GM19099 (cell line): Measurements from ENCODE around the gene DRG2.
A peak's percentile ranks its signal among the peaks of the same experiment; 100 is the strongest.

Experiments
- POLR2A ChIP-seq: IDR thresholded peaks from 3 replicates; pipeline ENCODE4 v1.6.1; 2011; ENCODE audit warnings: low read depth; ENCODE audit not compliant: insufficient read length; ENCODE audit errors: extremely low read depth

The DRG2 gene

GRCh38 chr17:18087610-18088491, at the start of gene DRG2:
Gene DRG2 (plus strand): TSS chr17:18087948. CDS start chr17:18088024, 76 bp downstream.
- peak; percentile 89 for TF ChIP-seq POLR2A

- no peak for TF ChIP-seq POLR2A
These were observed 49.4 kb upstream of the DRG2 start for GRCh38 chr17:18038149-18038850.

GRCh38 chr17:18038861-18039534, 48.8 kb upstream of the DRG2 start, which contains the start of the genes ATPAF2 and GID4:
Gene ATPAF2 (minus strand): TSS chr17:18039168. CDS start chr17:18039013, 155 bp downstream.
Gene GID4 (plus strand): TSS chr17:18039408. CDS start chr17:18039465, 57 bp downstream.
- peak; percentile 77 for TF ChIP-seq POLR2A

GRCh38 chr17:18039535-18040260, 48.0 kb upstream of the DRG2 start:
- TF ChIP-seq POLR2A = no peak

- no peak for TF ChIP-seq POLR2A
These were observed 47.4 kb upstream of the DRG2 start for GRCh38 chr17:18040261-18040858.

- no peak for TF ChIP-seq POLR2A
These were observed 46.0 kb upstream of the DRG2 start for GRCh38 chr17:18041776-18042175.

- TF ChIP-seq POLR2A = no peak
These were observed 44.8 kb upstream of the DRG2 start for GRCh38 chr17:18042983-18043382.

- TF ChIP-seq POLR2A = no peak
These were observed 44.3 kb upstream of the DRG2 start for GRCh38 chr17:18043491-18043890.

- TF ChIP-seq POLR2A = no peak
These were observed 43.1 kb upstream of the DRG2 start for GRCh38 chr17:18044609-18045008.

GRCh38 chr17:18045691-18046350, 41.9 kb upstream of the DRG2 start:
- TF ChIP-seq POLR2A = no peak

GRCh38 chr17:18055597-18055996, 32.2 kb upstream of the DRG2 start:
- no peak for TF ChIP-seq POLR2A

- TF ChIP-seq POLR2A = no peak
These were observed 31.5 kb upstream of the DRG2 start for GRCh38 chr17:18056214-18056613.

- TF ChIP-seq POLR2A = no peak
These were observed 28.5 kb upstream of the DRG2 start for GRCh38 chr17:18059283-18059682.

- no peak for TF ChIP-seq POLR2A
These were observed 23.7 kb upstream of the DRG2 start for GRCh38 chr17:18064053-18064452.

GRCh38 chr17:18065546-18065945, 22.2 kb upstream of the DRG2 start:
- no peak for TF ChIP-seq POLR2A
